Adrenal gland (tissue), 5 donors: ENCODE results near the gene C1orf232.

Source experiments
- POLR2A ChIP-seq, 2 donors: fragments of 450-650 bp; IDR thresholded peaks; one replicate each; pipeline ENCODE4 v1.6.1; 2017; ENCODE audit warnings: antibody characterized with exemption in 2 of 2, mild to moderate bottlenecking in 2 of 2, moderate library complexity in 1 of 2
- TF ChIP-seq, protein P1 (sequence below), 6 experiments: fragments of 450-650 bp in 4 of 6; fragments of 200-600 bp in 2 of 6; sonication (generic) in 1 of 6; IDR thresholded peaks; 1 replicate in 5 of 6; 2 replicates in 1 of 6; pipeline versions ENCODE4 v1.5.1 to v1.8.0; 2016 to 2021; ENCODE audit warnings: antibody characterized with exemption in 6 of 6, mild to moderate bottlenecking in 2 of 6, moderate library complexity in 1 of 6
- donor health status: DM: no; HTN: no; CAD: no.

DNA sequence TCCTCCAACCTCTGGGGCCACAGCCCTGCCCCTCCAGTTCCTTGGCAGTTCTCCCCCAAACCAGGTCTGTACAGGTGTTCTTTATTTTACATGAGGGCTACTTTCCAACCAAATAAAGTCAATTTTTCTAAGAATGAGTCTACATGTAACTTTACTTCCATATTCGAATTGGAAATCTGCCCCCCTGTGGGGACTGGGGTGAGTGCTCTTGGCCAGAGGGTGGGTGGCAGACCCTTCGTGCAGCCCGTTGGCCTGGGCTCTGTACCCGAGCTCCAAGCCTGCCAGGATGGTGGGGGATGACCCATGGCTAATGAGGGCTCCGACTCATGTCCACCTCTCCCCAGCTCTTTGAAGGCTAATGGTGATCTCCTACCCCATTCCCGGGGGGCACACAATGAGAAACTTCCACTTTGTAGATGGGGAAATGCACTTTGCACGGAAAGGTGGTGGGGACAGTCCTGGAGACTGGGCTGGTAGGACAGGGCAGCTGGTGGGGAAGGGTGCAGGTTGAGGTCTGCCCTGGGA lies 21.1 kb upstream of the C1orf232 start:
- TF ChIP-seq, protein P1, sequence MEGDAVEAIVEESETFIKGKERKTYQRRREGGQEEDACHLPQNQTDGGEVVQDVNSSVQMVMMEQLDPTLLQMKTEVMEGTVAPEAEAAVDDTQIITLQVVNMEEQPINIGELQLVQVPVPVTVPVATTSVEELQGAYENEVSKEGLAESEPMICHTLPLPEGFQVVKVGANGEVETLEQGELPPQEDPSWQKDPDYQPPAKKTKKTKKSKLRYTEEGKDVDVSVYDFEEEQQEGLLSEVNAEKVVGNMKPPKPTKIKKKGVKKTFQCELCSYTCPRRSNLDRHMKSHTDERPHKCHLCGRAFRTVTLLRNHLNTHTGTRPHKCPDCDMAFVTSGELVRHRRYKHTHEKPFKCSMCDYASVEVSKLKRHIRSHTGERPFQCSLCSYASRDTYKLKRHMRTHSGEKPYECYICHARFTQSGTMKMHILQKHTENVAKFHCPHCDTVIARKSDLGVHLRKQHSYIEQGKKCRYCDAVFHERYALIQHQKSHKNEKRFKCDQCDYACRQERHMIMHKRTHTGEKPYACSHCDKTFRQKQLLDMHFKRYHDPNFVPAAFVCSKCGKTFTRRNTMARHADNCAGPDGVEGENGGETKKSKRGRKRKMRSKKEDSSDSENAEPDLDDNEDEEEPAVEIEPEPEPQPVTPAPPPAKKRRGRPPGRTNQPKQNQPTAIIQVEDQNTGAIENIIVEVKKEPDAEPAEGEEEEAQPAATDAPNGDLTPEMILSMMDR (IDR thresholded peaks at IDR 0.05), result no peak
- TF ChIP-seq POLR2A (IDR thresholded peaks at IDR 0.05), result no peak
